ENCODE results near the gene WDR44. TPM values are rescaled to one million over a fixed set of nuclear protein-coding genes. Genes with fewer than 3 reads are reported as not detected.

Gene WDR44
- total RNA-seq, 1 experiment from 2014 or later = 16.2 TPM

GRCh38 chrX:118392716-118393115, 46.8 kb downstream of the WDR44 start:
- Histone ChIP-seq H3K4me3 (ENCODE audit: low read length) (no peak overlapping the region), H3K9me3 (ENCODE audit: low read length) (no peaks in the 10 kb centered on the region), H3K27ac (ENCODE audit: low read length) (no peak overlapping the region), H3K79me2 (ENCODE audit: low read length) (no peaks in the 10 kb centered on the region), H4K20me1 (ENCODE audit: low read length) (no peaks in the 10 kb centered on the region), H3K4me2 (ENCODE audit: low read length) (no peak overlapping the region), H2AFZ (ENCODE audit: low read length) (no peak overlapping the region), H3K9ac (ENCODE audit: low read length) (no peak overlapping the region), H3F3A (ENCODE audit: low read length, unreplicated experiment) (no peaks in the 10 kb centered on the region), H3K27me3 (ENCODE audit: low read length) (no peaks in the 10 kb centered on the region), H3K4me1 (ENCODE audit: insufficient read depth, low read length) (no peaks in the 10 kb centered on the region), H3K36me3 (ENCODE audit: low read depth, low read length) (no peaks in the 10 kb centered on the region; the same call in 1 of the 2 replicates), H3K9me2 (replicated peaks; ENCODE audit: low read length) (no peaks in the 10 kb centered on the region)
- no peak for TF ChIP-seq CTCF (conservative IDR thresholded peaks at IDR 0.05; ENCODE audit: low read depth, low read length)
- no peak for TF ChIP-seq EZH2 (IDR thresholded peaks at IDR 0.05; ENCODE audit: low read length, unreplicated experiment)
- no peak for TF ChIP-seq EZH2phosphoT487 (IDR thresholded peaks at IDR 0.05; ENCODE audit: borderline replicate concordance, low read length)
- ChIA-PET CTCF (no interaction called here), POLR2A (ENCODE audit: unreplicated experiment) (no interaction called here)
- no TSS peak for BruUV-seq (replicated peaks)
- intact Hi-C loops (cut with micrococcal nuclease) = no loop called here
- no peak for DNase-seq
- no peak for ATAC-seq

GRCh38 chrX:118396113-118396512, 50.2 kb downstream of the WDR44 start:
- no peaks in the 10 kb centered on the region; the same call in 1 of the 2 replicates for H3K36me3 ChIP-seq (ENCODE audit: low read depth, low read length)
- no peaks in the 10 kb centered on the region for H3K27me3 ChIP-seq (ENCODE audit: low read length)
- no peaks in the 10 kb centered on the region for H3K79me2 ChIP-seq (ENCODE audit: low read length)
- H3K4me1 ChIP-seq (ENCODE audit: insufficient read depth, low read length) = no peaks in the 10 kb centered on the region
- ChIA-PET CTCF (no interaction called here), POLR2A (ENCODE audit: unreplicated experiment) (no interaction called here)
- H3K9ac ChIP-seq (ENCODE audit: low read length) = no peak overlapping the region
- no peak for TF ChIP-seq EZH2phosphoT487 (IDR thresholded peaks at IDR 0.05; ENCODE audit: borderline replicate concordance, low read length)
- no peak for TF ChIP-seq EZH2 (IDR thresholded peaks at IDR 0.05; ENCODE audit: low read length, unreplicated experiment)
- no peak overlapping the region for H3K27ac ChIP-seq (ENCODE audit: low read length)
- BruUV-seq (replicated peaks) = no TSS peak
- H3F3A ChIP-seq (ENCODE audit: low read length, unreplicated experiment) = no peaks in the 10 kb centered on the region
- DNase-seq = no peak
- H4K20me1 ChIP-seq (ENCODE audit: low read length) = no peaks in the 10 kb centered on the region
- H3K9me2 ChIP-seq (replicated peaks; ENCODE audit: low read length) = no peaks in the 10 kb centered on the region
- no peak overlapping the region for H3K4me3 ChIP-seq (ENCODE audit: low read length)
- H3K4me2 ChIP-seq (ENCODE audit: low read length) = no peak overlapping the region
- intact Hi-C loops (cut with micrococcal nuclease) = no loop called here
- no peak overlapping the region for H2AFZ ChIP-seq (ENCODE audit: low read length)
- no peak for ATAC-seq
- H3K9me3 ChIP-seq (ENCODE audit: low read length) = no peaks in the 10 kb centered on the region

- TF ChIP-seq EZH2 (IDR thresholded peaks at IDR 0.05; ENCODE audit: low read length, unreplicated experiment) (no peak), EZH2phosphoT487 (IDR thresholded peaks at IDR 0.05; ENCODE audit: borderline replicate concordance, low read length) (no peak), CTCF (conservative IDR thresholded peaks at IDR 0.05; ENCODE audit: low read depth, low read length) (no peak)
- DNase-seq = no peak
- no TSS peak for BruUV-seq (replicated peaks)
These were observed 72.9 kb downstream of the WDR44 start for GRCh38 chrX:118418811-118419251.

More at GRCh38 chrX:118418811-118419251, 72.9 kb downstream of the WDR44 start:
- CTCF ChIA-PET = no interaction called here
- no peaks in the 10 kb centered on the region for H3K27me3 ChIP-seq (ENCODE audit: low read length)
- H3F3A ChIP-seq (ENCODE audit: low read length, unreplicated experiment) = no peaks in the 10 kb centered on the region
- no peaks in the 10 kb centered on the region for H3K9me3 ChIP-seq (ENCODE audit: low read length)
- no peaks in the 10 kb centered on the region for H3K79me2 ChIP-seq (ENCODE audit: low read length)
- H3K4me1 ChIP-seq (ENCODE audit: insufficient read depth, low read length) = no peaks in the 10 kb centered on the region
- H3K9me2 ChIP-seq (replicated peaks; ENCODE audit: low read length) = no peaks in the 10 kb centered on the region
- ATAC-seq = no peak
- H3K36me3 ChIP-seq (ENCODE audit: low read depth, low read length) = no peaks in the 10 kb centered on the region
- POLR2A ChIA-PET (ENCODE audit: unreplicated experiment) = no interaction called here
- no peak overlapping the region for H2AFZ ChIP-seq (ENCODE audit: low read length)
- H3K27ac ChIP-seq (ENCODE audit: low read length) = no peak overlapping the region
- intact Hi-C loops (cut with micrococcal nuclease) = no loop called here
- H3K9ac ChIP-seq (ENCODE audit: low read length) = no peak overlapping the region
- H3K4me3 ChIP-seq (ENCODE audit: low read length) = no peak overlapping the region
- H3K4me2 ChIP-seq (ENCODE audit: low read length) = no peak overlapping the region
- H4K20me1 ChIP-seq (ENCODE audit: low read length) = no peaks in the 10 kb centered on the region

Measured in PC-3 (cell line).